Right renal cortex interstitium (tissue), 3 donors: ENCODE results near the gene AGR3. TPM values are rescaled to one million over a fixed set of nuclear protein-coding genes. Genes with fewer than 3 reads are reported as not detected.
"Not testable (repeated sequence)": the region's sequence is repeated elsewhere in the genome, so short reads cannot be mapped to it uniquely, and the experiment has no call there.

ENCODE experiments used
- DNase-seq, 3 donors: peaks; one replicate each; pipeline ENCODE4 v3.0.0-alpha.2; 2013; ENCODE audit warnings: low read depth in 3 of 3, low spot score in 2 of 3
- polyA plus RNA-seq, 3 donors: library from polyadenylated mRNA; unstranded; fragments of 120-200 nt; gene quantifications; one replicate each; pipeline ENCODE4 v1.2.1, GENCODE V29; 2013; ENCODE audit not compliant: insufficient read length in 3 of 3

AGR3 gene
- polyA plus RNA-seq, 3 donors: 2.1 to 2.9 (median 2.4) TPM

DNA sequence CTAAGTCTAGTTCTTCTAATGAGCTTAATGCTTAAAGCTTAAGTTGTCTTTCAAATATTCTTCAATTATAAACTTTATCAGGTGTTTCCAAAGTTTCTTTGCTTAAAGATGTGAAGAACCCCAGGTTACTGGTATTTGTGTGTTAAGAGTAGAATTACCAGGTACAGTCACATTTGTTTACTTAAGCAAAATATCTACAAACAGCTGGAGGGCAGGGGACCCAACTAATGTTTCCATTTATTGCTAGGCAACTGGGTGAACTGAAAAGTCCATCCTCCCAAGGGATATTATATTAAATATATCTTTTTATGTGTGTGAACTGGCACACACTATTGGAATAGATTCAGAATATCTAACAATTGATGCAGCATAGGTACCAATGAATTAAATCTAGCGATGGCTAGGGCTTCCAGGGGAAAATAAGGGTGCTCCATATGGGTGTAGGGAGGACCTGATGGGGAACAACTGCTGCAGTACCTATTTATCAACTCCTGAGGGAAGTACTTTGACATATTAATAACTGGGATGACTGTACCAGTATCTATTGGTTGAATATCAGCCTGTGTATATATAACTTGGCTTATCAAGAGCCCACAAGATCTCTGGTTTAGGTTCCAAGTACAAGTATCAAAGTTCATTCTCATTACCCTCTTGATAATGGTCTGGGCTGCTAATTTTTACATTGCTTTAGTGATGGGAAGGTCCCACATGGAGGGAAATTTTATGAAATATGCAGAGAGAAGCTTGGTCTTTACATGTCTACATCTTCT, 10.3 kb upstream of the AGR3 start:
- no peak for DNase-seq

- DNase-seq: no peak
These were observed 9.6 kb upstream of the AGR3 start for GRCh38 chr7:16891338-16891737.

GRCh38 chr7:16889851-16890415, 8.2 kb upstream of the AGR3 start:
- no peak for DNase-seq

DNA sequence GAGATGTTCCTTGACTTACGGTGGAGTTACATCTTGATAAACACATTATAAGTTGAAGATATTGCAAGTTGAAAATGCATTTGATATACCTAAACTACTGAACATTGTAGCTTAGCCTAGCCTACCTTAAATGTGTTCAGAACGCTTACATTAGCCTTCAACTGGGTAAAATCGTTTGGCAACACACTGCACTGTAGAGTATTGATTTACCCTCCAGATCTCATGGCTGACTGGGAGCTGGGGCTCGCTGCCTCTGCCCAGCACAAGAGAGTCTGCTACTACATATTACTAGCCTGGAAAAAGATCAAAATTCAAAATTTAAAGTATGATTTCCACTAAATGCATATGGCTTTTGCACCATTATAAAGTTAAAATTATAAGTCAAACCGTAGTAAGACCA, 7.5 kb upstream of the AGR3 start:
- no peak for DNase-seq

DNA sequence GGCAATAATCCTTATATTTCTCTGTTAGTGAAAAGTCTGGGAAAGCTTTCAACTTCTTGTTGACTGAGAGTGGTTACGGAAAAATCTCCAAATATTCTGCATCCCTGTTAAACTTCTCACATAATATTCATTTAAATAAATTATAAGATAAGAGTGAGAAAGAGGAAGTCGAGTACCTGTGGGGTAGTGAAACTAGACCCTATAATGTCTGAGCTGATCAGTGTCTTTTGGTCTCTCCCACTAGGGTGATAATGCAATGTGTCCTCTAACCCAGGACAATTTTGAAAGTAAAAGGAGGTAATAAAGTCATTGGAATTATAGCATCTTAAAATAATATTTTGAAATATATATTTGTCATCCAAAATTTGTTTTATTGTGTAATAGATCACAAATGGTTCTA, 2.1 kb upstream of the AGR3 start:
- DNase-seq: no peak

DNA sequence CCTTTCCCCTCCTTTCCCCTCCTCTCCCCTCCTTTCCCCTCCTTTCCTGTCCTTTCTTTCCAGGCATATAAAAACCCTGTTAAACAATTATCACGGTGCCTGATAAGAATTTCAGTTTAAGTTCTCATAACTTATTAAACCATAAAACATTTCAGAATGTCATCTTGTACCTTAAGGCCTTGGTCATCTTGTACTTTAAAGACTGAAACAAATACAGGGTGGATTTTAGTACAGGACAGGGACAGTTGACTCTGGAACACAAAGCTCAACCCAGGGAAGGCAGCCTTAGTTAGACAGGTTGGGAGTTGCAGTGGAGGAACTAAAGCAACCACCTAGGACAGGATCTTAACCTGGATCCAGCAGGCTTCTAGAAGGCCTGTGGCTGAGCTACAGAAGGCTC, 1.2 kb downstream of the AGR3 start:
- DNase-seq: no peak

DNA sequence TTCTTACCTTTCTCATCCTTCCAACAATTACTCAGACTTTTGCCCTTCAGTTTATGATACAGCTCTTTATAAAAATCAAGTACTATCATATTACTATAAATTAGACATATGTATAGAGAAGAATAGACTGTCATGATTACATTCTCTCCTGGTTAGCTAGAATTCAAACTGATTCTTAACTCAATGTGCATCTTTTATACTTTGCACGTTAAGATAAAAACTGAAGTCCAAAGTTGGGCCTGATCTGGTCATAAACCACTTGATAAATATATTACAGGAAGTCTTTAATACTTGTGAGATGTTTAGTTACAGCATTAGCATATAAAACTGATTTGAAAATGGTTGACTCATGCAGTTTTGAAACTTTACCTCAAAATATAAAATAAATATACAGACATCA, 2.6 kb downstream of the AGR3 start:
- no peak for DNase-seq

DNA sequence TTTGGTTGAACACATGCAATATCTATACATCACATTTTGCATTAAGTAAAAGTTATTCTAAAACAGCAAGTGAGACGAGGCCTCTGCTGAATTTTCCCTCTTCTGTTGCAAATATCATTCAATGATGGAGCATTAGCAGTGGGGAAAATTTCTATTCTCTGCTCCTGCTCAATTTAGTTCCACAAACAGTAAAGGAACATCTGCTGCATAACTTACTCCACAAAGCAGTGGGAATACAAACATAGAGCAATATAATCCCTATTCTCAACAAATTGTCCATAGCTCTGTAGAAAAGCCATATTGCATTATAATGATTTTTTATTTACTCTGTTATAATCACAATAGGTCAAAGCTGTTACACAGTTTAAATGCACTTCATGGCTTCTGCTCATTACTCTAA, 5.9 kb downstream of the AGR3 start:
- no peak for DNase-seq

- no peak for DNase-seq
These were observed 7.7 kb downstream of the AGR3 start for GRCh38 chr7:16874066-16874465.

- DNase-seq: no peak
These were observed 14.5 kb downstream of the AGR3 start for GRCh38 chr7:16867328-16867727.

DNA sequence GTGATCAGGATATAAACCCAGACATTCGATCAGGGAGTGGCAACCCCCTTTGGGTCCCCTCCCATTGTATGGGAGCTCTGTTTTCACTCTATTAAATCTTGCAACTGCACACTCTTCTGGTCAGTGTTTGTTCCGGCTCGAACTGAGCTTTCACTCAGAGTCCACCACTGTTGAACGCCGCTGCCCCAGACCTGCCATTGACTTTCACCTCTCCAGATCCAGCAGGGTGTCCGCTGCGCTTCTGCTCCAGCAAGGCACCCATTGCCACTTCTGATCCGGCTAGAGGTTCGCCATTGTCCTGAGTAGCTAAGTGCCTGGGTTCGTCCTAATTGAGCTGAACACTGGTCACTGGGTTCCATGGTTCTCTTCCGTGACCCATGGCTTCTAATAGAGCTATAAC, 28.6 kb downstream of the AGR3 start:
- DNase-seq: not testable (repeated sequence)

GRCh38 chr7:16851829-16852228, 30.0 kb downstream of the AGR3 start:
- DNase-seq: no peak

DNA sequence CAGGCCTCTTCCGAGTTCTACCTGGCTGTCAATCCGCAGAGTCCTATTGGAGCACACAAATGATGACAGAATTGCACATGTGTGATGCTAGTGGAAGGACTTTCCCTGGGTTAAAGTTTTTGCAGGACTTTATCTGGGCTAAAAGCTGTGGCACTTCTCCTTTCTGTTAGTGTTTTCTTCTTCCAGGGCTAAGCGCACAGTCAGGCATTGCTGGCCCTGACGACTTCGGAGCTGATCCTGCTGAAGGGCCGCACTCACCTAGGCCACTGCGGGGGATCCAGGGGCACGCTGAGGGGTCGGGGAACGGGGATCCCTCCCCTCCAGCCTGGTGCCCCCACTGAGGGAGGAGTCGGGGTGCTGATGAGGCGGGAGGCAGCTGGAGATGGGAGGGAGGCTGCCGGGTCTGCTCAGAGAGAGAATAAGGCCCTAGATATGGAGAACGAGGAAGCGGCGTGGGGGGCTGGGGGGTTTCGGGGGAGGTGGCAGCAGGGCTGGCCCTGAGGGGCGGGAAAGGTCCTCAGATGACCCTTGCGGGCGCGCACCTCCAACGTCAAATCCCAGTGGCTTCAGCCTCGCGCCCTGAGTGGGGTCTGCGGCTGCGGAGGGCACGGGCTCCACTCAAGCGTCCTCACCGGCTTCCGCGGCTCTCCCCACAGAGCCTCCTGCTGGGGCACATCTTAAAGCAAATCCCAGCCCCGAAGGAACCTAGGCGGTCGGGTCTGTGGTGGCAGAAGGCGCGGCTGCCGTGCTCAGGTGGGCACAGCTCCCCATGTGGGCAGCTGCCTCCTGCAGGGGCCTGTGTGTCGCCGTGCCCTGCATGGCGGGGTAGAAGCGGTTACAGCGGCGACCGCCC, 30.9 kb downstream of the AGR3 start:
- DNase-seq: no peak

GRCh38 chr7:16849296-16850148, 32.3 kb downstream of the AGR3 start:
- DNase-seq: no peak

DNA sequence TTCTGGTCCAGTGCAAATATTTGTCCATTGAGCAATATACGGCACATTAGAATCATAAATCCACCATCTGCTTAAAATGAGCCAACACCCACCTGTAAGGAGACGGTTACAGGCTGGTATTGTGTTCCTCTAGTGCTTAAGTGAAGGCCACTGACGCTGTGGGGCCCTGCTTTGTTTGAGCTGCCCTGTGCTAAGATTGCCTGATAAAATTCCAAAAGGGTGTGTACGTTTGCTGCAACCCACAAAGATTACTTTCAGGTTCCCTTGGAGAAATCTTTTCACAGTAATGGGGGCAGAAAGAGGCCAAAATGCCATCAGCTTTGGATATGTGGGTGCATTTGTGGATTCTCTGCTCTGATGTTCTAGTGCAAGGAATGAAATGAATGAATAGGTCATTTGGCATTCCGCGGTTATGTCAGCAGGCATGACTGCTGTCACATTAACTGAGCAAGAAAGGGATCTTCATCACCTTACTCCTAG, 34.4 kb downstream of the AGR3 start:
- DNase-seq: no peak

DNA sequence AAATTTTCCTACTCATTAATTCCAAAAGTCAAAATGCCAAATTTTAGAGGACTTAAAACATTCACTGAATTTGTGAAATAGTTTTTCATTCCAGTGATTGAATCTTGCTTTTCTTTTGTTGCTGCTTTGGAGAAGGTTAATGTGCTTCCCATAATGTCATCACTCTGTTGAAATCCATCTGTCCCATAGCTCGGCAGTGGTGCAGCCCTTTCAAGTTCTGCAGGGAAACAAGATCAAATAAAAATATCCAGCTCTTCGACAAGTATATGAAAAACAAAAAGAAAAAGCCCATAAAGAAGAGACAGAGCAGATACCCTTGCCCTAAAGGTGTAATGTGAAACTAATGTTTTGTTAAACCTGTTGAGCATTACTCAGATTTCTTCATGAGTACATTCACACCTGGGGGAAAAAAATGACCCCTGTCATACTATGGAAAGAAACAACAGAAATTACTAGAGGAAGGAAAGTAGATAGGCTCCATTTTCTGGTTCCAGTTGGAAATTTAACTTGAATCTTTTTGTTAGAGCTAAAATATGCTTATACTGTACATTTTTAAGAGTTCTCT, 35.1 kb downstream of the AGR3 start:
- peak in 1 of 3 donors; percentile 16 for DNase-seq

- no peak for DNase-seq
These were observed 36.0 kb downstream of the AGR3 start for GRCh38 chr7:16845746-16846145.

DNA sequence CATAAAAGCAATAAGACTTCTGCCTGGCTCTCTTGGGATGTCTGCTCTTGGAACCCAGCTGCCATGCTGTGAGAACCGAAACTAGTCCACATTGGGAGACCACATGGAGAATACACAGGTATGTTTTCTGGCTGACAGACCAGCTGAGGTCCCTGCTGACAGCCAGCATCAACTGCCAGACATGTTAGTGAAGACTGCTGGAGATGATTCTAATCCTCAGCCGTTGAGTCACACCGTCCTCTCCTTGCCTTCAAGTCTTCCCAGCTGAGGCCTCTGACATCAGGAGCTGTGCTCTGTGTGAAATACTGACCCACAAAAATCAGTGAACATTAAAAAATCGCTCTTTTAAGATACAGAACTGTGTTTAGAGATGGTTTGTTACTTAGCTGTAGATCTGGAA, 40.1 kb downstream of the AGR3 start:
- DNase-seq: no peak

DNA sequence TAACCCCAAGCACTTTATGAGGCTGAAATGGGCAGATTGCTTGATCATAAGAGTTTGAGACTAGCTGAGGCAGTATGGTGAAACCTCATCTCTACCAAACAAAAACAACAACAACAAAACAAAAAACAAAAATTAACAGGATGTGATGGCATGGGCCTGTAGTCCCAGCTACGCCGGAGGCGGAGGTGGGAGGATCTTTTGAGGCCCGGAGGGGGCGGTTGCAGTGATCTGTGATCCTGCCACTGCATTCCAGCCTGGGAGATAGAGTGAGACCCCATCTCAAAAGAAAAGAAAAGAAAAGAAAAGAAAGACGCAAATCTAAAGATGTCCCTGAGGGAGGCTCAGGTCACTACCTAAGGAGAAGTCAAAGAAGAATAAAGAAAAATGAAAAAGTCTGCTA, 41.7 kb downstream of the AGR3 start:
- no peak for DNase-seq

- DNase-seq: no peak
These were observed 42.1 kb downstream of the AGR3 start for GRCh38 chr7:16839646-16840045.
